Smooth muscle cell (in vitro differentiated cells): Measurements from ENCODE around the gene JUND. TPM values are rescaled to one million over a fixed set of nuclear protein-coding genes. Genes with fewer than 3 reads are reported as not detected.

Experiments used
- DNase-seq: peaks from one replicate; lab custom pipeline; 2025; ENCODE audit not compliant: unreplicated experiment; lab: John Stamatoyannopoulos, UW
- H2AFZ ChIP-seq: fragments of 200-600 bp; sonication (generic); 2 replicates; pipeline ENCODE4 v1.6.0; 2016; ENCODE audit warnings: antibody characterized with exemption, low read depth, mild to moderate bottlenecking
- H3F3A ChIP-seq: fragments of 200-600 bp; sonication (generic); 2 replicates; pipeline ENCODE4 v1.6.0; 2017; ENCODE audit warnings: antibody characterized with exemption, low read depth
- H3K27ac ChIP-seq: fragments of 200-600 bp; sonication (generic); 2 replicates; pipeline ENCODE4 v1.5.1; 2016; ENCODE audit warnings: low read depth, mild to moderate bottlenecking
- H3K27me3 ChIP-seq: fragments of 200-600 bp; sonication (generic); 2 replicates; pipeline ENCODE4 v1.6.1; 2016; ENCODE audit warnings: low read depth, mild to moderate bottlenecking
- H3K36me3 ChIP-seq: fragments of 200-600 bp; sonication (generic); 2 replicates; pipeline ENCODE4 v1.5.1; 2016; ENCODE audit warnings: low read depth
- H3K4me1 ChIP-seq: fragments of 200-600 bp; sonication (generic); 2 replicates; pipeline ENCODE4 v1.5.1; 2016; ENCODE audit warnings: low read depth
- H3K4me2 ChIP-seq: fragments of 200-600 bp; sonication (generic); 2 replicates; pipeline ENCODE4 v1.6.0; 2016; ENCODE audit warnings: mild to moderate bottlenecking
- H3K4me3 ChIP-seq: fragments of 200-600 bp; sonication (generic); 2 replicates; pipeline ENCODE4 v1.5.1; 2016; ENCODE audit warnings: mild to moderate bottlenecking
- H3K79me2 ChIP-seq: fragments of 200-600 bp; sonication (generic); 2 replicates; pipeline ENCODE4 v1.6.0; 2016; ENCODE audit warnings: low read depth, mild to moderate bottlenecking
- H3K9ac ChIP-seq: fragments of 200-600 bp; sonication (generic); 2 replicates; pipeline ENCODE4 v1.6.0; 2016; ENCODE audit warnings: low read depth
- H3K9me3 ChIP-seq: fragments of 200-600 bp; sonication (generic); replicated peaks from 2 replicates; pipeline ENCODE4 v1.5.1; 2016; ENCODE audit warnings: low read depth
- H4K20me1 ChIP-seq: fragments of 200-600 bp; sonication (generic); 2 replicates; pipeline ENCODE4 v1.6.0; 2016; ENCODE audit warnings: low read depth
- CTCF ChIP-seq: fragments of 200-600 bp; sonication (generic); IDR thresholded peaks from 2 replicates; pipeline ENCODE4 v1.5.1; 2017; ENCODE audit warnings: borderline replicate concordance, mild to moderate bottlenecking, antibody characterized with exemption; ENCODE audit not compliant: insufficient read depth, poor library complexity, severe bottlenecking
- WGBS: methylation state at CpG from one replicate; pipeline ENCODE4 v1.1.7; 2016; ENCODE audit warnings: low lambda C conversion rate; 5-methylcytosine and 5-hydroxymethylcytosine counted together
- polyA plus RNA-seq: library from polyadenylated mRNA; unstranded; fragments of >200 nt; fragmentation: Nextera tagmentation; extraction: Ambion mirVana; gene quantifications from 2 replicates; pipeline ENCODE4 v1.2.1, GENCODE V29; 2016
- total RNA-seq: library from RNA; depleted of rRNA; stranded (reverse); fragments of >200 nt; gene quantifications from 2 replicates; pipeline ENCODE4 v1.2.3, GENCODE V29; 2014

JUND gene
- total and polyA plus RNA-seq, 2 experiments from 2014 or later: 164 to 464 TPM

GRCh38 chr19:18262917-18263316 is 18.5 kb downstream of the JUND start:
- TF ChIP-seq CTCF: no peak
- WGBS: 73% methylated on average over 10 of the region's 10 CpGs
- no peak for DNase-seq

GRCh38 chr19:18262144-18262543 is 19.3 kb downstream of the JUND start:
- no peak for TF ChIP-seq CTCF
- no peaks in the 10 kb centered on the region for H4K20me1 ChIP-seq

More at GRCh38 chr19:18262917-18263316, 18.5 kb downstream of the JUND start:
- Histone ChIP-seq H2AFZ (no peak overlapping the region), H3K36me3 (no peaks in the 10 kb centered on the region), H3K9me3 (no peaks in the 10 kb centered on the region), H3K4me3 (no peak overlapping the region), H3K4me2 (no peak overlapping the region), H3F3A (no peaks in the 10 kb centered on the region), H3K79me2 (no peaks in the 10 kb centered on the region), H3K9ac (no peak overlapping the region), H4K20me1 (no peaks in the 10 kb centered on the region), H3K4me1 (no peaks in the 10 kb centered on the region), H3K27me3 (no peaks in the 10 kb centered on the region), H3K27ac (no peak overlapping the region)

GRCh38 chr19:18261474-18261873 is 19.9 kb downstream of the JUND start:
- no peak for DNase-seq
- no peaks in the 10 kb centered on the region for H3K9me3 ChIP-seq
- no peak overlapping the region for H3K27ac ChIP-seq
- WGBS: 90% methylated on average over 2 of the region's 2 CpGs
- no peaks in the 10 kb centered on the region for H4K20me1 ChIP-seq
- H3K4me3 ChIP-seq: no peak overlapping the region
- H2AFZ ChIP-seq: no peak overlapping the region
- H3K27me3 ChIP-seq: no peaks in the 10 kb centered on the region
- no peak overlapping the region for H3K9ac ChIP-seq
- H3K36me3 ChIP-seq: no peaks in the 10 kb centered on the region
- no peaks in the 10 kb centered on the region for H3K4me1 ChIP-seq
- H3F3A ChIP-seq: no peaks in the 10 kb centered on the region
- no peaks in the 10 kb centered on the region for H3K79me2 ChIP-seq
- TF ChIP-seq CTCF: no peak
- no peak overlapping the region for H3K4me2 ChIP-seq

More at GRCh38 chr19:18262144-18262543, 19.3 kb downstream of the JUND start:
- no peaks in the 10 kb centered on the region for H3K36me3 ChIP-seq
- no peaks in the 10 kb centered on the region for H3K4me1 ChIP-seq
- H2AFZ ChIP-seq: no peak overlapping the region
- H3K9ac ChIP-seq: no peak overlapping the region
- H3F3A ChIP-seq: no peaks in the 10 kb centered on the region
- no peaks in the 10 kb centered on the region for H3K27me3 ChIP-seq
- no peaks in the 10 kb centered on the region for H3K9me3 ChIP-seq
- no peak overlapping the region for H3K27ac ChIP-seq
- no peak for DNase-seq
- H3K4me2 ChIP-seq: no peak overlapping the region
- no peaks in the 10 kb centered on the region for H3K79me2 ChIP-seq
- H3K4me3 ChIP-seq: no peak overlapping the region

- no peak for TF ChIP-seq CTCF
- no peak overlapping the region for H2AFZ ChIP-seq
- H3K27me3 ChIP-seq: peaks cover 9% of the 10 kb centered on the region
- no peak overlapping the region for H3K9ac ChIP-seq
- no peaks in the 10 kb centered on the region for H4K20me1 ChIP-seq
- no peaks in the 10 kb centered on the region for H3K36me3 ChIP-seq
- H3F3A ChIP-seq: no peaks in the 10 kb centered on the region
- no peak overlapping the region for H3K27ac ChIP-seq
- no peaks in the 10 kb centered on the region for H3K9me3 ChIP-seq
- H3K4me3 ChIP-seq: no peak overlapping the region
- 93% methylated on average over 4 of the region's 4 CpGs for WGBS
- no peaks in the 10 kb centered on the region for H3K79me2 ChIP-seq
- no peak overlapping the region for H3K4me2 ChIP-seq
- H3K4me1 ChIP-seq: no peaks in the 10 kb centered on the region
- no peak for DNase-seq
These were observed 21.5 kb downstream of the JUND start for GRCh38 chr19:18259893-18260292.
